ENCODE data around the gene IL6R.

IL6R gene

GRCh38 chr1:154453574-154454352, 48.6 kb downstream of the IL6R start:
- DNase-seq, result no peak

GRCh38 chr1:154454386-154455120, 49.4 kb downstream of the IL6R start:
- no peak for DNase-seq

- DNase-seq, result no peak
Observed at GRCh38 chr1:154456631-154457030, 51.5 kb downstream of the IL6R start.

- no peak for DNase-seq
Observed at GRCh38 chr1:154459080-154459479, 53.9 kb downstream of the IL6R start.

GRCh38 chr1:154460695-154461260, 55.6 kb downstream of the IL6R start:
- DNase-seq, result no peak

- DNase-seq, result no peak
Observed at GRCh38 chr1:154463512-154463990, 58.4 kb downstream of the IL6R start.

GRCh38 chr1:154465621-154466195, 60.6 kb downstream of the IL6R start:
- DNase-seq, result no peak

GRCh38 chr1:154466206-154466605, 61.1 kb downstream of the IL6R start:
- DNase-seq, result no peak

- no peak for DNase-seq
Observed at GRCh38 chr1:154466921-154467417, 61.8 kb downstream of the IL6R start.

GRCh38 chr1:154467434-154468102, 62.4 kb downstream of the IL6R start:
- no peak for DNase-seq

- no peak for DNase-seq
Observed at GRCh38 chr1:154468535-154469250, 63.5 kb downstream of the IL6R start.

- no peak for DNase-seq
Observed at GRCh38 chr1:154469844-154470560, 64.9 kb downstream of the IL6R start.

- DNase-seq, result no peak
Observed at GRCh38 chr1:154471304-154471703, 66.2 kb downstream of the IL6R start.

GRCh38 chr1:154474802-154475201, 69.7 kb downstream of the IL6R start:
- DNase-seq, result no peak

GRCh38 chr1:154476791-154477190, 71.6 kb downstream of the IL6R start:
- no peak for DNase-seq

GRCh38 chr1:154478013-154478412, 72.9 kb downstream of the IL6R start:
- no peak for DNase-seq

- no peak for DNase-seq
Observed at GRCh38 chr1:154478639-154479038, 73.5 kb downstream of the IL6R start.

GRCh38 chr1:154479764-154480421, 74.8 kb downstream of the IL6R start:
- peak; percentile 81 for DNase-seq

GRCh38 chr1:154481053-154481452, 75.9 kb downstream of the IL6R start:
- DNase-seq, result no peak

GRCh38 chr1:154483941-154484803, 79.0 kb downstream of the IL6R start:
- no peak for DNase-seq
